HG03558 (cell line): ENCODE measurements around the gene TUT4.

Source experiments
- ATAC-seq: cut with Tn5 transposase; IDR thresholded peaks from one replicate; pipeline ENCODE4 v1.9.1; 2021; ENCODE audit warnings: moderate number of reproducible peaks; ENCODE audit not compliant: unreplicated experiment; ENCODE audit errors: extremely low read depth

Gene TUT4

DNA sequence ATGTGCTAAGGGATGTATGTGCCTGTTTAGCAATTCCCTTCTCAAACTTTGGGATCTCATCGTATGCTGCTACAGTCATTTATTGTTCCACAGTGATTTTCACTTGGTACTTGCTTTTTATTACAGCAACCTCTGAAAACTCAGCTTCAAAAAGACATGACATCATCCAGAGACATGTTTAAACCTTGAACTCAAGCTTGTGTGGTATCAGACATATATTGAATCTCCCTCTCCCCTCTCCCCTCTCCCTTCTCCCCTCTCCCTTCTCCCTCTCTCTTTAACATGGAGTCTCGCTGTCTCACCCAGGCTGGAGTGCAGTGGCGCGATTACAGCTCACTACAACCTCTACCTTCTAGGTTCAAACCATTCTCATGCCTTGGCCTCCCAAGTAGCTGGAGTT is 19.5 kb upstream of the TUT4 start:
- no peak for ATAC-seq

DNA sequence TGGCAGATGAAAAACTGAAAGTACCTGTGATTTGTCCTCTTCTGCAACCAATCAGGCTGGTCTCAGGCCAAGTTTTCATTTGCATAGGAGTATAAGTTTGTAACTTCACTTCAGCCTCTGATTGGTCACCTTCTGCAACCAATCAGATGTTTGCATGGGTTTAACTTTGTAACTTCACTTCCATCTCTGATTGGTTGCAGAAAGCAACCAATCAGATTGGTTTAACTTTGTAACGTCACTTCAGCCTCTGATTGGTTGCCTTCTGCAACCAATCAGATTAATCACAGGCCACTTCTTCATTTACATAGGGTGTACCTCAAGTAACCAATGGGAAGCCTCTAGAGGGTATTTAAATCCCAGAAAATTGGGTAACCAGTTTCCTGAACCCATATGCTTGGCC is 18.9 kb upstream of the TUT4 start:
- ATAC-seq = no peak

DNA sequence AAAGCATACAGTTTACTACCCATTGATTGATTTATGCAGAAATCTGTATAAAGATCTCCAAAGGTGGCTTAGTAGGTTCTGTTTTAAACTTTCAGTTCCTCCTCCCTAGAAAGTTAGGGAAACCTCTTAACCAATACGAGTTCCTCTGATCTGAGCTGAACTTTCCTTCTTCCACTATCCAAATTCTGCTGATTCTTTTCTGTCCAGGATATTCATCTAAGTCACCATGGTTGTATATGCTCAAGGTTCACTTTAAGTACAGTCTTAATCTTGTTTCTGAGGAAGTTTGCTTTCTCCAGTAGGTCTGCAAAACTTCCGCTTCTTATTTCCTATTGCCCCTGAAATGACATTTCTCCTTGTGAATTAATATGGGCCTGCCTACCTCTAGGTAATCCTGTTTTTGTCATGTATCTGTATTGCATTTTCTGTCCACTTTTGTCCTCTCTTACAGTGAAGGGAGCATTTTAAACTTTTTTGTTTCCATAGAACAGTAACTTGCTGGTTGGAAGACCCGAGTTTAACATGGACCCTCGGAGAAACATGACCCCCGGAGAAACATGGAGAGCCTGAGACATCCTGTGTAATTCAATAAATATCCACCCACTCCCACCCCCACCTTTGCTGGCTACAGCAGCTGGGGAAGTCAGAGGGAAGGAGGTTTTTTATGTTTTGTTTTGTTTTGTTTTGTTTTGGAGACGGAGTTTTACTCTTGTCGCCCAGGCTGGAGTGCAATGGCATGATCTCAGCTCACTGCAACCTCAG is 16.7 kb upstream of the TUT4 start:
- ATAC-seq = no peak

DNA sequence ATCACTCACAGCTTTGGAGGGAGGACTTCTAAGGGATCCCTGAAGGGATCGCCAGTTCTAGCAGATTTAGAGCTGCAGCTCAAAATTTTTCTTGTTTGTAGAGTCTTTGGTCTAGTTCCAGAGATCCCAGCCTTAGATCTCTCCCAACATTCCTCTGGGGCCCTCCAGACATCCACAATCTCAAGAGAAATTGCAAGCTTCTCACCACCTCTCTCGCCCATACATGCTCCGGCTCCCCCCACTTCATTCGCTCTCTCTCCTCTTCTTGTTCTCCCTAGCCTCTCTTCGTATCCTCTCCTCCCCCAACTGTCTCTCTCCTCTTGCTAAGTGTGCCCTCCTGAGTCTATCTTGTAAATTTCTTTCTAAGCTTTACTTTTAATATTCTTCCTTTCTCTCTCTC is 15.1 kb upstream of the TUT4 start:
- no peak for ATAC-seq

DNA sequence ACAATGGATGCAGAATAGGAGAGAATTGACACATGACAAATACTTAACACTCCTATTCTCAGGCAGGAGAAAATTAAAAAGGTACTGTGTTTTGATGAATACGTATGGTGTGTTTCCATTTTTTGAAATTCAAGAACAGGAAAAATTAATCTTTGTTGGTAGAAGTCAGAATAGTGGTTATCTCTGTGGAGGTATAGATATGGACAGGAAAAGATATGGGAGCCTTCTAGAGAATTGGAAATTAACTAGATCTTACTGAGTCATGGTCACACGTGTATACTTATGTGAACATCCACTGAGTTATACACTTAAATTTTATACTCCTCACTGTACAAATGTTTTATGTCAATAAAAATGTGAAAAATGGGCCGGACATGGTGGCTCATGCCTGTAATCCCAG is 9.9 kb upstream of the TUT4 start:
- ATAC-seq = no peak

DNA sequence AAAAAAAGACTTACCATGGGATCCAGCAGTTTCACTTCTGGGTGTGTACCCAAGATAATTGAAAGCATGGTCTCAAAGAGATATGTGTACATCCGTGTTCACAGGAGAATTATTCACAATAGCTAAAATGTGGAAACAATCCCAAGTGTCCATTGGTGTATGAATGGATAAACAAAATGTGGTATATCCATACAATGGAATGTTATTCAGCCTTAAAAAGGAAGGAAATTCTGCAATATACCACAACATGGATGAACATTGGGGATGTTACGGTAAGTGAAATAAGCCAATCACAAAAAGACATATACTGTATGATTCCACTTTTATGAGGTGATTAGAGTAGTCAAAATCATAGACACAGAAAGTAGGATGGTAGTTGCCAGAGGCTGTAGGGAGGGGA is 7.0 kb upstream of the TUT4 start:
- ATAC-seq = no peak

DNA sequence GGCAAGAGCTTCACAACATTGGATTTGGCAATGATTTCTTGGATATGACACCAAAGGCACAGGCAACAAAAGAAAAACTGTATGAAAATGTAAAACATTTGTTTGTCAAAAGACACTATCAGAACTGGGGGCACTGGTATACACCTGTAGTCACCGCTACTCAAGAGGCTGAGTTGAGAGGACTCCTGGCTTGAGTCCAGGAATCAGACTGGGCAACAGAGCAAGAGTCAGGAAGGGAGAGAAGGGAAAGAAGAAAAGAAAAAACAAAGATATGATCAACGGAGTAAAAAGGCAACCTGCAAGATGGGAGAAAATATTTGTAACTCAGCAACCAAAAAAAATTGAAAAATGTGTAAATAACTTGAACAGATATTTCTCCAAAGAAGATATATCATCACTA is 6.0 kb upstream of the TUT4 start:
- no peak for ATAC-seq

DNA sequence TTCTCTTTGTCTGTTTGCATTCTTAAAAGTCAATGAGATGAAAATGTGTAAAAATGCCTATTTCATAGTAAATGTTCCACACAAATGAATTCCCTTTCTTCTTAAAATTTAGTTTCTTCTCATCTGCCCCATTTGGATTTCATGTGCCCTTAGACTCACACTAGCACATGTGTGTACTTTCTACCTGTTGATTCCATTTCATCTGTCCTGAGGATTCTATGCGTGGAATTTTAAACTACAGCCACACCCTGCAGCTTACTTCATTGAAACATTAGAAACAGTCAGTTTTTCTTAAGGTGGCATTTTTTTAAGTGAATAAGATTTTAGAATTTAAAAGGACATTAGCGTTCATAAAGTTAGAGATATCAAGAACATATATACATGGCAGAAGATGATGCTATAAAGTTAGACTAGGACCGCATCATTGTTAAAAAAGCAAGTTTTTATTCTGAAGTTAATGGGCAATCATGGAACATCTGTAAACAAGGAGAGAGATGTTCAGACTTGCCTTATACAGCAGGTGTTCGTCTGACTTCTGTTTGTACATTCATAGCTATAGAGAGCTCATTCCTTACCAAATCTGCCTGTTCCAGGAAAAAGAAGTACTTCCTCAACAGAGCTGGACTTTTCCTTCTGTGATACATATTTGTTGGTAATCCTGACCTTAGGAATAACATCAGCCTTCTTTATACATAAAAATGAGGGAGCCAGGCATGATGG is 3.9 kb upstream of the TUT4 start:
- no peak for ATAC-seq

DNA sequence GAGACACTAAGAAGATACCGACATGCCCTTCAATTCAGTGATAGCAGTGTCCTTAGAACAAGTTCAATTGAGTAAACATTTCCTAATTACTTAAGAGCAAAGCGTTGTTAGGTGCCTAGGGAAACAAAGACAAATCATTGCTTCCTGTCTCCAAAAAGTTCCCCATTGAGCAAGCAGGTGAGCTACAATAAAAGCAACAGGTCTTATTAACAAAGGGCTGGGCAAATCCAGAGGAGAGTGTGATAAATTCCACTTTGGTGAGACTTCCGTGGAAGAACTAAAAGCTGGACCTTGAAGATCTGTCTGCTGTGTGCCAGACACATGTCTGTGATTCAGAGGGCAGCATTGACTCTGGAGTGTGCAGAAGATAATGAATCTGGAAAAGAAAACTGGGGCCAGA is 1.9 kb upstream of the TUT4 start:
- no peak for ATAC-seq

DNA sequence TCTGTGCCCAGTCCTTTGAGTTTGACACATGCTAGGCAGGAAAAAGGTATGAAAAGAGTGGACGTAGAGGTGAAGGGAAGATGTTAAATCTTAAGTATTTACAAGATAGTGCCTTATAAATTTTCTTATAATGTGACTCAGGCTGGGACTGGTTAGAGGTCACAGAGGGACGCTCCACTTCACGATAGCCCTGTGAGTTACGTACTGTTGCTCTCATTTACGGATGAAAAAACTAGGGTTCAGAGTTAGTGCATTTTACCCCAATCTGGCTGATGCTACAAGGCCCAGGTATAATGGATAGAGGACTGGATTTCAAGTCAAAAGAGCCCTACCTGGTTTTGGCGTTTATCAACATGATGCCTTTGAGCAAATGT is 1.4 kb upstream of the TUT4 start:
- ATAC-seq = no peak

DNA sequence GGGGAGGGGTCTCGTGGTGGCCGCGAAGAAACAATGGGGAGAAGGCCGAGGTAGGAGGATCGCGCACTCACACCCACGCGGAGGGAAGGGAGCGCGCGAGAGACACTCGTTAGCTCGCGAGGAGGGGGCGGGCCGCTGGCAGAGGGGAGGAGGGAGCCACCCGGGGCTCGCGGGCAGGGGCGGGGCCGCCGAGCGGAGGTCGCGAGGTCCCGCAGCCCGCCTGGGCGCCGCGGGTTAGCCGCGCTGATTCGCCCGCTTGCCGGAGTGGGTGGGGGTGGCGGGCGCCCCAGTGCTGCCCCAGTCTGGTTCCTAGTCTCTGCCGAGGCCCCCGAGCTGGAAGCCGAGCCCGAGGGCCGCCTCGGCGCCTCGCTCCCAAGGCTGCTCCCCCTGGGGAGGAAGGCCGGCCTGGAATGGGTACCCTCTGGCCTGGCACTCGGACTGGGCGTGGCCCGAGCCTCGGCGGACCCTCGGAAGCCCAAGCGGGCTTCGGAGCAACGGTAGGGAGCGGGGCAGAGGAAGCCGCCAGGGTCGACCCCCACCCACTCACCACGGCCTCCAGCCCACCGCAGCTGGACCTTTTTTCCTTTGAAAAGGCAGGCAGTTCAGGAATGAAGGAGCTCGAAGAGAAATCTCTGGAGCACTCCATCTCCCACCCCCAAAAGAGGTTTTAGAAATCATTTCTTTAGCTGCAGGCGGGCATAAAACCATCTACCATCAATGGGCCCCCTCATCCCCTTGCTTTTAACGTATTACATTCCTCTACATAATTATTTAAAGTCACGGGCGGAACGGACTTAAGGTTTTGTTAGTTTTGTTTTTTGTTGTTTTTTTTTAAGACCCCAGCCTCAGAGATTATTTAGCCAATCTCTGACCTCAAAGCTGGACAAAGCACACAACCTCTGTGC is 722 bp upstream of the TUT4 start:
- ATAC-seq = no peak

- no peak for ATAC-seq
Observed at GRCh38 chr1:52552236-52552504, 722 bp downstream of the TUT4 start.

DNA sequence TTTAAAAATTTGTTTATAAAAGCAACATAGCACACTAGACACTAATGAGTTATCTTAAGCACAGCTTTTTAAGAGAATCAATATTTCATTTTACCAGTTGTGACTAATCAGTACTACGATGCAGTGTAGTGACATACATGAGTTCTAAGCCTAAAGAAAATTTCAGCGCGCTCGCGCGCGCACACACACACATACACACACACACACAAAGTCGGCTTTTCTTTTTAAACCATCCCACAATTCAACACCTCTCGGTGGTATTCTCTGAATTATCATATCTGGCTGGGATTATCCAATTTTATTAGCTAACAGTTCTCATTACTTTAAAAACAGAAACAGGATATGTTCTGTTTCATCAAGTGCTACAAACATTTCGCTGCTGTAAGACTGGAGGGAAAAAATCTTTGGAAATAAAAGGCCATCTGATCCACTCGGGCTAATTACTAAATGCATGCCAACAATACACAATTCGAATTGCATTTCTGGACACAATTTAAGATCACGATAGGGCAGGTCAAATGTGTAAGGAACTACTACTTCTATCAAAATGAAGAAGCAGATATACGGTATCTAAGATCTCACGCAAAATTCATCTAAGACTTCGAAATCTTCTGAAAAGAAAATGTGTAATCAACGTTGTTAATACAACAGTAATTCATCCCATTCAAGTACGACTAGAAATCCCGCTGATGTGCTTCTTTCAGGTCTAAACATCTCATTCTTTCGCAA is 1.2 kb downstream of the TUT4 start:
- ATAC-seq = no peak

GRCh38 chr1:52550447-52550846 is 2.4 kb downstream of the TUT4 start:
- ATAC-seq = no peak

- ATAC-seq = no peak
Observed at GRCh38 chr1:52549267-52549666, 3.6 kb downstream of the TUT4 start.

DNA sequence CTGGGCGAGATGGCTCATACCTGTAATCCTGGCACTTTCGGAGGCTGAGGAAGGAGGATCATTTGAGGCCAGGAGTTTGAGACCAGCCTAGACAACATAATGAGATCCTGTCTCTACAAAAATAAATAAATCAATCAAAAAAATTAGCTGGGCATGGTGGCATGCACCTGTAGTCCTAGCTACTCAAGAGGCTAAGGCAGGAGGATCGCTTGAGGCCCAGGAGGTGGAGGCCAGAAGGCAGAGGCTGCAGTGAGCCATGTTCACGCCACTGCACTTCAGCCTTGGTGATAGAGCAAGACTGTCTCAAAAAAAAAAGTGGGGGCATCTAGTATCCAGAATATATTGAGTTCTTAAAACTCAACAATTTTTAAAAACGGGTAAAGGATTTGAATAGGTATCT is 6.0 kb downstream of the TUT4 start:
- no peak for ATAC-seq

- ATAC-seq = no peak
Observed at GRCh38 chr1:52544665-52545525, 8.0 kb downstream of the TUT4 start.

DNA sequence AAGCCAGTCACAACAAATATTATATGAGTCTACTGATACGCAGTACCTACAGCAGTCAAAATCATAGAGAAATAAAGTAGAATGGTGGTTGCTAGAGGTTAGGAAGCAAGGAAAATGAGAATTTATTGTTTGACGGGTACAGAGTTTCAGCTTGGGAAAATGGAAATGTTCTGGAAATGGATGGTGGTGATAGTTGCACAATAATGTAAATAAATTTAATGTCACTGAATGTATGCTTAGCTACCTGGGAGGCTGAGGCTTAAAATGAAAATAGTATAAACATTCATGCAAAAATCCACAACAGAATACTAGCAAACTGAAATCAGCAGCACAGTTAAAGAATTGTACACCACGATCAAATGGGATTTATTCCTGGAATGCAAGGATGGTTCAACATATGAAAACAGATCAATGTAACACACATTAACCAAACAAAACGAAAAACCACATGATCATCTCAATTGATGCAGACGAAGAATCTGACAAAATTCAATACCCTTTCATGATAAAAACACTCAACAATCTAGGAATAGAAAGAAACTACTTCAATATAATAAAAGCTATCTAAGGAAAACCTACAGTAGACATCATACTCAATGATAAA is 10.7 kb downstream of the TUT4 start:
- no peak for ATAC-seq
